Pancreas (tissue), 10 donors: ENCODE measurements around the gene STMN1. TPM values are rescaled to one million over a fixed set of nuclear protein-coding genes. Genes with fewer than 3 reads are reported as not detected.

Experiments used
- ATAC-seq, 4 donors: fragments of 200-7000 bp; cut with Tn5 transposase; one replicate each; pipeline versions ENCODE4 v1.8.0 to v1.9.1; 2020; ENCODE audit warnings: mild to moderate bottlenecking in 4 of 4, moderate library complexity in 4 of 4
- DNase-seq, 6 donors: peaks; one replicate each; pipeline ENCODE4 v3.0.0-alpha.2; 2020
- FAIRE-seq: peaks from 2 replicates; lab custom pipeline; 2012; peaks lifted over from hg19 to GRCh38; lab: Jason Lieb, UNC
- H3K27ac ChIP-seq, 4 donors: fragments of 200-600 bp; sonication (generic); 1 replicate in 3 of 4; 2 replicates in 1 of 4; pipeline versions ENCODE4 v1.5.0 to v1.8.0; 2020
- H3K27me3 ChIP-seq, 4 donors: fragments of 200-600 bp; one replicate each; pipeline ENCODE4 v1.8.0; 2021
- H3K36me3 ChIP-seq, 3 donors: fragments of 200-600 bp; sonication (generic) in 1 of 3; one replicate each; pipeline versions ENCODE4 v1.5.0 to v1.8.0; 2020 to 2021
- H3K4me1 ChIP-seq, 3 donors: fragments of 200-600 bp; one replicate each; pipeline ENCODE4 v1.8.0; 2021
- H3K4me3 ChIP-seq, 4 donors: fragments of 200-600 bp; sonication (generic) in 2 of 4; one replicate each; pipeline versions ENCODE4 v1.5.0 to v1.8.0; 2020 to 2021
- H3K9me3 ChIP-seq, 4 donors: fragments of 200-600 bp; one replicate each; pipeline ENCODE4 v1.8.0; 2021
- CTCF ChIP-seq, 4 donors: fragments of 200-600 bp; sonication (generic) in 3 of 4; IDR thresholded peaks; one replicate each; pipeline versions ENCODE4 v1.5.0 to v1.8.0; 2021; ENCODE audit warnings: antibody characterized with exemption in 4 of 4
- WGBS, 2 donors: extraction: QIAGEN DNeasy Blood & Tissue Kit; methylation state at CpG; one replicate each; pipeline ENCODE4 v1.1.7; 2013; 5-methylcytosine and 5-hydroxymethylcytosine counted together
- intact Hi-C, 3 donors: fragments of 100-400 bp; cut with DNase I; formaldehyde crosslinking; loops; one replicate each; pipeline versions ENCODE4 v1.11.1 to v1.14.2; 2022
- polyA plus RNA-seq, 2 donors: library from polyadenylated mRNA; stranded (reverse); fragments of 200-250 nt; gene quantifications; one replicate each; pipeline ENCODE4 v1.2.3, GENCODE V29; 2013
- total RNA-seq, 6 donors: library from RNA; stranded (reverse); fragmentation: NEBNext Ultra II Directional in 4 of 6; extraction: Animal tissue kit (Norgen Biotek cat#: 25700) in 4 of 6; gene quantifications; one replicate each; pipeline versions ENCODE4 v1.2.1 to v1.2.4, GENCODE V29; 2021 to 2023
- donor health status: healthy with polysubstance abuse.
- donor health status: DM: no; HTN: no; CAD: no; lungs with moderate emphysema.
- donor health status: DM: no; HTN: no; CAD: no.
- donor health status: control.
- donor health status: control.
- donor health status: Bipolar disorder and iron deficiency.
- donor health status: DM: yes; HTN: yes; CAD: no.
- donor health status: DM: no; HTN: no; CAD: no.
- donor health status: DM: no; HTN: no; CAD: no.
- donor health status: DM: yes; HTN: yes; CAD: no.

The STMN1 gene
- total and polyA plus RNA-seq, 8 donors, result 3.3 to 58.0 (median 14.0) TPM

- DNase-seq, result no peak
- intact Hi-C loops, result loop anchor here in 1 of 3 donors (10.0 kb wide), 1 partner anchor 124 kb away; no protein-coding TSS in a partner anchor
- Histone ChIP-seq H3K27ac (no peak overlapping the region), H3K4me3 (no peak overlapping the region), H3K9me3 (no peaks in the 10 kb centered on the region), H3K36me3 (no peaks in the 10 kb centered on the region), H3K4me1 (peaks cover 18 to 20% (median 20%) of the 10 kb centered on the region in 3 donors), H3K27me3 (no peaks in the 10 kb centered on the region)
- no peak for ATAC-seq
- 94 to 97% methylated on average over 11 of the region's 11 CpGs for WGBS, 2 donors
- no peak for FAIRE-seq
- no peak for TF ChIP-seq CTCF (IDR thresholded peaks at IDR 0.05)
These were observed 25.0 kb downstream of the STMN1 start for GRCh38 chr1:25881266-25881665.

DNA sequence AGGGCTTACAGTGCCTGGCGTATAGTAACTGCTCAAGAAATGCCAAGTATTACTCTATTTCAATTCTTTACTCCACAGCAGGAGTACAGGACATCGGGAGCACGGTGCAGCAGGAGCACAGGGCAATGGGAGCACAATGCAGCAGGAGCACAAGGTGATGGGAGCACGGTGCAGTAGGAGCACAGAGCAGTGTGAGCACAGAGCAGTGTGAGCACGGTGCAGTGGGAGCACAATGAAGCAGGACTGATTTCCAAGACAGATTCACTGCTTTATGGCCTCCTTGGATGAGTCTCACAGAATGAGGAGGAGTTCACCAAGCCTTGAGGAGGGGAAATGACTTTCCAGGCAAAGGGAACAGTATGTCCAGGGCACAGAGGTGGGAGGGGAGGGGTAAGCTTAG, 25.7 kb downstream of the STMN1 start:
- no peak for FAIRE-seq

GRCh38 chr1:25879675-25880074, 26.5 kb downstream of the STMN1 start:
- H3K27ac ChIP-seq, result peak overlapping the region; percentile 11 to 66 (median 45)
- 11 to 17% methylated on average over 2 of the region's 2 CpGs for WGBS, 2 donors
- peak in 5 of 6 donors; percentile 75 to 86 (median 80) for DNase-seq
- no peak for FAIRE-seq
- no peaks in the 10 kb centered on the region for H3K36me3 ChIP-seq
- ATAC-seq, result peak; percentile 66 to 76 (median 74)
- H3K4me1 ChIP-seq, result peaks cover 23 to 29% (median 26%) of the 10 kb centered on the region in 3 donors
- no peaks in the 10 kb centered on the region for H3K27me3 ChIP-seq
- H3K4me3 ChIP-seq, result no peak overlapping the region
- no peak for TF ChIP-seq CTCF (IDR thresholded peaks at IDR 0.05)
- intact Hi-C loops, result loop anchor here in 1 of 3 donors (10.0 kb wide), 1 partner anchor 125 kb away; no protein-coding TSS in a partner anchor
- no peaks in the 10 kb centered on the region for H3K9me3 ChIP-seq

More for the DNA sequence above, 25.7 kb downstream of the STMN1 start:
- peaks cover 20 to 25% (median 25%) of the 10 kb centered on the region in 3 donors for H3K4me1 ChIP-seq
- TF ChIP-seq CTCF (IDR thresholded peaks at IDR 0.05), result no peak
- H3K36me3 ChIP-seq, result no peaks in the 10 kb centered on the region
- H3K27me3 ChIP-seq, result no peaks in the 10 kb centered on the region
- intact Hi-C loops, result loop anchor here in 1 of 3 donors (10.0 kb wide), 1 partner anchor 124 kb away; no protein-coding TSS in a partner anchor
- H3K9me3 ChIP-seq, result no peaks in the 10 kb centered on the region
- 91 to 95% methylated on average over 5 of the region's 5 CpGs for WGBS, 2 donors
- DNase-seq (no peak), ATAC-seq (no peak)
- H3K27ac ChIP-seq, result peak overlapping the region in 2 of 4 donors; percentile 31 to 59
- H3K4me3 ChIP-seq, result no peak overlapping the region

DNA sequence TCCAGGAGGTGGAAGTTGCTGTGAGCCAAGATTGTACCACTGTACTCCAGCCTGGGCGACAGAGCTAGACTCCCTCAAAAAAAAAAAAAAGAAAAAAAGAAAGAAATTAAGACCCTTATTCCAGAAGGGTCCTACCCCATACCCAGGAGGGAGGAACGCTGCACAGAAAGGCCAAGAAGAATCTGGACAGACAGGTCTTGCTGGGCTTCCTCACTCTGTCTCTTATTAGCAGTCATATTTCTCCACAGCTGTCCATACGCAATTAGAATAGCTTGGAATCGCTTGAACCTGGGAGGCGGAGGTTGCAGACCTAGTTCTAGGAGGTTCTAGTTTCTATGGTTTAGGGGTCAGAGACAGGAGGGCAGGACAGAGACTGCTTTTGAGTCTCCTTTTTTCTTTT, 27.5 kb downstream of the STMN1 start:
- intact Hi-C loops, result no loop called here
- no peak for TF ChIP-seq CTCF (IDR thresholded peaks at IDR 0.05)
- Histone ChIP-seq H3K4me3 (no peak overlapping the region), H3K4me1 (peaks cover 27 to 35% (median 31%) of the 10 kb centered on the region in 3 donors), H3K27ac (peak overlapping the region in 3 of 4 donors; percentile 12 to 66 (median 59)), H3K9me3 (no peaks in the 10 kb centered on the region), H3K36me3 (no peaks in the 10 kb centered on the region), H3K27me3 (no peaks in the 10 kb centered on the region)
- no peak for ATAC-seq
- WGBS, 2 donors, result 45 to 49% methylated on average over 5 of the region's 5 CpGs
- DNase-seq, result no peak
- no peak for FAIRE-seq

DNA sequence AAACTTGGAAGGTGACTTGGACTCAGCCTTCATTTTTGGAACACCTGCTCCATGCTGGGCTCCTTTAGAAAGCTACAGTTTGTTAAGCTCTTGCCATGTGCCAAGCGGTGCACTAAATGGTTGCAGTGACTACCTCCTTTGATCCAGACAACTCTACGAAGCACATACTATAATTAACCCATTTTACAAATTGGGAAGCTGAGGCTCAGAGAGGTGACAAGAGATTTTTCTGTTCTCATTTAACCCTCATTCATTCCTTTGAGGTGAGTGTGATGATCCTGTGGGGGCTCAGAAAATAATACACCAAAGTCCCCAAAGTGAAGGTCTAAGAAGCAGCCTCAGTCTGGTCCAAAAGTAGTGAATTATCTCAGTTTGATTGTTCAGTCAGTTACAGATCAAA, 29.1 kb downstream of the STMN1 start:
- no peak overlapping the region for H3K4me3 ChIP-seq
- intact Hi-C loops, result no loop called here
- DNase-seq, result no peak
- no peak for TF ChIP-seq CTCF (IDR thresholded peaks at IDR 0.05)
- H3K36me3 ChIP-seq, result no peaks in the 10 kb centered on the region
- no peak for ATAC-seq
- no peaks in the 10 kb centered on the region for H3K9me3 ChIP-seq
- FAIRE-seq, result no peak
- no peaks in the 10 kb centered on the region for H3K27me3 ChIP-seq
- H3K27ac ChIP-seq, result no peak overlapping the region
- WGBS, 2 donors, result 90 to 93% methylated on average over 2 of the region's 2 CpGs
- H3K4me1 ChIP-seq, result peaks cover 42 to 50% (median 47%) of the 10 kb centered on the region in 3 donors
